Suprapubic skin (tissue), 4 donors: ENCODE results near the gene COG8. TPM values are rescaled to one million over a fixed set of nuclear protein-coding genes. Genes with fewer than 3 reads are reported as not detected.

Source experiments
- DNase-seq, 2 donors: peaks; one replicate each; pipeline ENCODE4 v3.0.0-alpha.2; 2019; ENCODE audit warnings: low spot score in 2 of 2
- H3K27ac ChIP-seq: fragments of 200-600 bp; sonication (generic); one replicate; pipeline ENCODE4 v1.5.1; 2019
- H3K27me3 ChIP-seq: fragments of 200-600 bp; sonication (generic); one replicate; pipeline ENCODE4 v1.5.1; 2019
- H3K36me3 ChIP-seq: fragments of 200-600 bp; sonication (generic); one replicate; pipeline ENCODE4 v1.5.1; 2019
- H3K4me1 ChIP-seq: fragments of 200-600 bp; sonication (generic); one replicate; pipeline ENCODE4 v1.5.1; 2019
- H3K4me3 ChIP-seq: fragments of 200-600 bp; sonication (generic); one replicate; pipeline ENCODE4 v1.5.1; 2019; ENCODE audit warnings: mild to moderate bottlenecking
- H3K9me3 ChIP-seq: fragments of 200-600 bp; sonication (generic); one replicate; pipeline ENCODE4 v1.5.1; 2019
- EP300 ChIP-seq: sonication (generic); formaldehyde crosslinking; IDR thresholded peaks from one replicate; pipeline ENCODE4 v1.6.1; 2017; ENCODE audit warnings: antibody characterized with exemption
- POLR2A ChIP-seq, 2 donors: fragments of 450-650 bp; IDR thresholded peaks; one replicate each; pipeline ENCODE4 v1.6.1; 2017; ENCODE audit warnings: antibody characterized with exemption in 2 of 2, mild to moderate bottlenecking in 2 of 2, moderate library complexity in 2 of 2
- POLR2AphosphoS5 ChIP-seq, 3 donors: sonication (generic); formaldehyde crosslinking; IDR thresholded peaks; one replicate each; pipeline ENCODE4 v1.6.1; 2017; ENCODE audit warnings: antibody characterized with exemption in 3 of 3
- WGBS: methylation state at CpG from one replicate; pipeline ENCODE4 v1.1.5; 2018; 5-methylcytosine and 5-hydroxymethylcytosine counted together
- total RNA-seq, 4 donors: library from RNA; depleted of rRNA; stranded (reverse); fragments of >200 nt; gene quantifications; one replicate each; pipeline ENCODE4 v1.1.0, GENCODE V29; 2016
- TF ChIP-seq, protein P1 (sequence below), 2 donors: fragments of 200-600 bp in 1 of 2; fragments of 450-650 bp in 1 of 2; sonication (generic) in 1 of 2; IDR thresholded peaks; one replicate each; pipeline ENCODE4 v1.5.1; 2016 to 2019; ENCODE audit warnings: antibody characterized with exemption in 2 of 2, mild to moderate bottlenecking in 1 of 2, moderate library complexity in 1 of 2

Gene COG8
- total RNA-seq, 4 donors from 2014 or later: 45.3 to 70.4 (median 57.0) TPM

DNA sequence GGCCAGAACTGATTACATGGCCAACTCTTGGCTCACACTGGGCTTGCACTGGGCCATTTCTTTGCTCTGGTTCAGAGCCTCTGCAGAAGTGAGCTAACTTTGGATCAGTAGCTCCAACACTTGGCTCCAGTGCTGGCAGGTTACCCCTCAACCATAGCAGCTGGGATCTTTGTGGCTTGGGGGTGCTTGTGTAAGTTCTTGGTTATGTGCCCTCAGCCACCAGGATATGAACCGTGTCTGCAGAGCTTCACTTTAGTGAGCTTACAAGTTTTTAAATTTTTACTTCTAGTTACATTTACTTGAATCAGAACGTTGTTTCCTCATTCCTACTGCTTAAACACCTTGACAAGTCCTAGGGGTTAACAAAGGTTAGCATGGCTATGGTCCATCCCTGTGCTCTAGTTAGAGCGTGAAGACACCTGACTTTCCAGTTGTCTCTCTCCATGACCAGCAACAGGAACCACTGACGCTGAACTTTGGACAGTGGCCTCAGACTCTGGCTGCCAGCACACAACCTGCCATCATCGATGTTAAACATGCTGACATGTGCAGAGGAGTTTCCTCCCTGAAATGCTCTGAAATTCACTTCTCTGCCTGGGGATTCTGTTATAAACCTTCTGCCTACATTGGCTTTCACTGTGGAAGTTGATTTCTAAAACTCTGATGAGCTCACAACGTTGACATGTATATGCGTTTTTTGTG lies 13.0 kb downstream of the COG8 start:
- WGBS: 53% methylated on average over 7 of the region's 7 CpGs
- no peak for DNase-seq
- Histone ChIP-seq H3K4me3 (no peak overlapping the region), H3K9me3 (no peaks in the 10 kb centered on the region), H3K27me3 (no peaks in the 10 kb centered on the region), H3K4me1 (peaks cover 36% of the 10 kb centered on the region), H3K27ac (no peak overlapping the region), H3K36me3 (peaks cover 52% of the 10 kb centered on the region)
- TF ChIP-seq POLR2A (IDR thresholded peaks at IDR 0.05) (no peak), POLR2AphosphoS5 (IDR thresholded peaks at IDR 0.05) (no peak)

- peaks cover 32% of the 10 kb centered on the region for H3K4me1 ChIP-seq
- H3K4me3 ChIP-seq: no peak overlapping the region
- no peaks in the 10 kb centered on the region for H3K27me3 ChIP-seq
- TF ChIP-seq, protein P1, sequence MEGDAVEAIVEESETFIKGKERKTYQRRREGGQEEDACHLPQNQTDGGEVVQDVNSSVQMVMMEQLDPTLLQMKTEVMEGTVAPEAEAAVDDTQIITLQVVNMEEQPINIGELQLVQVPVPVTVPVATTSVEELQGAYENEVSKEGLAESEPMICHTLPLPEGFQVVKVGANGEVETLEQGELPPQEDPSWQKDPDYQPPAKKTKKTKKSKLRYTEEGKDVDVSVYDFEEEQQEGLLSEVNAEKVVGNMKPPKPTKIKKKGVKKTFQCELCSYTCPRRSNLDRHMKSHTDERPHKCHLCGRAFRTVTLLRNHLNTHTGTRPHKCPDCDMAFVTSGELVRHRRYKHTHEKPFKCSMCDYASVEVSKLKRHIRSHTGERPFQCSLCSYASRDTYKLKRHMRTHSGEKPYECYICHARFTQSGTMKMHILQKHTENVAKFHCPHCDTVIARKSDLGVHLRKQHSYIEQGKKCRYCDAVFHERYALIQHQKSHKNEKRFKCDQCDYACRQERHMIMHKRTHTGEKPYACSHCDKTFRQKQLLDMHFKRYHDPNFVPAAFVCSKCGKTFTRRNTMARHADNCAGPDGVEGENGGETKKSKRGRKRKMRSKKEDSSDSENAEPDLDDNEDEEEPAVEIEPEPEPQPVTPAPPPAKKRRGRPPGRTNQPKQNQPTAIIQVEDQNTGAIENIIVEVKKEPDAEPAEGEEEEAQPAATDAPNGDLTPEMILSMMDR (IDR thresholded peaks at IDR 0.05): no peak
- TF ChIP-seq EP300: no peak
- TF ChIP-seq POLR2AphosphoS5 (IDR thresholded peaks at IDR 0.05): no peak
- no peak for TF ChIP-seq POLR2A (IDR thresholded peaks at IDR 0.05)
- DNase-seq: no peak
- H3K36me3 ChIP-seq: peaks cover 58% of the 10 kb centered on the region
- WGBS: 71% methylated on average over 6 of the region's 6 CpGs
- no peaks in the 10 kb centered on the region for H3K9me3 ChIP-seq
- no peak overlapping the region for H3K27ac ChIP-seq
Measured at GRCh38 chr16:69325784-69326171, 13.6 kb downstream of the COG8 start.

- 67% methylated on average over 10 of the region's 10 CpGs for WGBS
- H3K27me3 ChIP-seq: no peaks in the 10 kb centered on the region
- DNase-seq: no peak
- H3K9me3 ChIP-seq: no peaks in the 10 kb centered on the region
- H3K27ac ChIP-seq: no peak overlapping the region
- no peak overlapping the region for H3K4me3 ChIP-seq
- H3K4me1 ChIP-seq: peaks cover 29% of the 10 kb centered on the region
- TF ChIP-seq POLR2AphosphoS5 (IDR thresholded peaks at IDR 0.05) (no peak), EP300 (no peak), POLR2A (IDR thresholded peaks at IDR 0.05) (no peak)
- TF ChIP-seq, protein P1 (IDR thresholded peaks at IDR 0.05): no peak
- peaks cover 68% of the 10 kb centered on the region for H3K36me3 ChIP-seq
Measured at GRCh38 chr16:69324585-69325253, 14.6 kb downstream of the COG8 start.

- WGBS: 72% methylated on average over 8 of the region's 8 CpGs
- TF ChIP-seq POLR2A (IDR thresholded peaks at IDR 0.05) (no peak), EP300 (no peak), POLR2AphosphoS5 (IDR thresholded peaks at IDR 0.05) (no peak)
- TF ChIP-seq, protein P1 (IDR thresholded peaks at IDR 0.05): no peak
- Histone ChIP-seq H3K9me3 (no peaks in the 10 kb centered on the region), H3K27me3 (no peaks in the 10 kb centered on the region), H3K27ac (no peak overlapping the region), H3K4me1 (peaks cover 23% of the 10 kb centered on the region), H3K36me3 (peaks cover 75% of the 10 kb centered on the region), H3K4me3 (no peak overlapping the region)
- no peak for DNase-seq
Measured at GRCh38 chr16:69324013-69324531, 15.3 kb downstream of the COG8 start.

DNA sequence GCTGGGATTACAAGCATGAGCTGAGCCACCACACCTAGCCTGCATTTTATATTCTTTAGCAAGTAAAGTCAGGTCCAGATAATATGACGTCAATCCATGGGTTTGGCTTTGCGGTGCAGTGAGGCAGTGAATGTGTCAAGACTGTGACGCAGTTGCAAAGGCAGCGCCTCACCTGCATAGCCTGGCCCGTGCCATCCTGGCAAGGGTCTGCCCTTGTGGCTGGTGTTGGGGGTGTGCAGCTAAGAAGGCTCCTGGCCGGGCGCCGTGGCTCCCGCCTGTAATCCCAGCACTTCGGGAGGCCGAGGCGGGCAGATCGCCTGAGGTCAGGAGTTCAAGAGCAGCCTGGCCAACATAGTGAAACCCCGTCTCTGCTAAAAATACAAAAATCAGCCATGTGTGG lies 15.9 kb downstream of the COG8 start:
- Histone ChIP-seq H3K4me3 (no peak overlapping the region), H3K27ac (no peak overlapping the region), H3K9me3 (no peaks in the 10 kb centered on the region), H3K36me3 (peaks cover 81% of the 10 kb centered on the region), H3K27me3 (no peaks in the 10 kb centered on the region), H3K4me1 (peaks cover 16% of the 10 kb centered on the region)
- WGBS: 100% methylated on average over 1 of the region's 14 CpGs
- DNase-seq: no peak
- TF ChIP-seq, protein P1 (IDR thresholded peaks at IDR 0.05): no peak
- TF ChIP-seq POLR2AphosphoS5 (IDR thresholded peaks at IDR 0.05): no peak
- TF ChIP-seq POLR2A (IDR thresholded peaks at IDR 0.05): no peak
- no peak for TF ChIP-seq EP300
